ENCODE data around the gene ME3. TPM values are rescaled to one million over a fixed set of nuclear protein-coding genes. Genes with fewer than 3 reads are reported as not detected.
"Not testable (repeated sequence)": the region's sequence is repeated elsewhere in the genome, so short reads cannot be mapped to it uniquely, and the experiment has no call there.

The ME3 gene
- total RNA-seq, 1 experiment from 2014 or later = 33.8 TPM

DNA sequence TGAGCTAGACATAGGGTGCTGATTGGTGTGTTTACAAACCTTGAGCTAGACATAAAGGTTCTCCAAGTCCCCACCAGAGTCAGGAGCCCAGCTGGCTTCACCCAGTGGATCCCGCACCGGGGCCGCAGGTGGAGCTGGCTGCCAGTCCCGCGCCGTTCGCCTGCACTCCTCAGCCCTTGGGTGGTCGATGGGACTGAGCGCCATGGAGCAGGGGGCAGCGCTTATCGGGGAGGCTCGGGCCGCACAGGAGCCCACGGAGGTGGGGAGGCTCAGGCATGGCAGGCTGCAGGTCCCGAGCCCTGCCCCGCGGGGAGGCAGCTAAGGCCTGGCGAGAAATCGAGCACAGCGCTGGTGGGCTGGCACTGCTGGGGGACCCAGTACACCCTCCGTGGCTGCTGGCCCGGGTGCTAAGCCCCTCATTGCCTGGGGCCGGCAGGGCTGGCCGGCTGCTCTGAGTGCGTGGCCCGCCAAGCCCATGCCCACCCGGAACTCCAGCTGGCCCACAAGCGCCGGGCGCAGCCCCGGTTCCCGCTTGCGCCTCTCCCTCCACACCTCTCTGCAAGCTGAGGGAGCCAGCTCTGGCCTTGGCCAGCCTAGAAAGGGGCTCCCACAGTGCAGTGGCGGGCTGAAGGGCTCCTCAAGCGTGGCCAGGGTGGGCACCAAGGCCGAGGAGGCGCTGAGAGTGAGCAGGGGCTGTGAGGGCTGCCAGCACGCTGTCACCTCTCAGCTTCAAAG, 238.9 kb downstream of the ME3 start:
- not testable (repeated sequence) for DNase-seq (ENCODE audit: low read depth)

DNA sequence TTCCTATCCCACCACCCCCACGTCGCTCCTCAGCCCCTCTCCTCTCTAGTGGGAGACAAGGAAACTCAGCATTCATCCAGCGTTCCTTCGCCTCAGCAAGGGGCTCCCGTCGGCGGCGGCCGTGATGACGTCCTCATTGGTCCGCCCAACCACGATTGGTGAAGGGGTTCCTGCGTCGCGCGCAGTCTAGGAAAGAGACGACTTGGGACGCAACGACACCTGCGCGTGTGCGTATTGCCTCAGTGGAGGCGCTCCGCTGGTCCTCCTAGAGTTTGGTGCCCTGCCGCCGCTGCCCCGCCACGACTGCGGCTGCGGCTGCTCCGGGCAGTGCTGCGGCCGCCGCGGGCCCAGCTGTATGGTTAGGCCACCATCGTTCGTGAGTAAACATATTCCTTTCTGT, 241.2 kb downstream of the ME3 start:
- DNase-seq (ENCODE audit: low read depth) = no peak

DNA sequence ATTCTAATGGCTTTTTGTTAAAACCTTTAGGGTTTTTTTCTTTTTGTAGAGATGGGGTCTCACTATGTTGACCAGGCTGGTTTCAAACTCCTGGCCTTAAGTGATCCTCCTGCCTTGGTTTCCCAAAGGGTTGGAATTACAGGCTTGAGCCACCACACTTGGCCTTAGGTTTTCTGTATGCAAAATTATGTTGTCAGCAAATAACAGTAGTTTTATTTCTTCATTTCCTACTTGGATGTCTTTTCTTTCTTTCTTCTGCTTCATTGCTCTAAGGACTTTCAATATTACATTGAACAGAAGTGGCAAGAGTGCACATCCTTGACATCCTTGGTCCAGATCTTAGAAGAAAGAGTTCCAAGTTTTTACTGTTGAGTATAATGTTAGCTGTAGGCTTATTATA, 245.0 kb downstream of the ME3 start:
- no peak for DNase-seq (ENCODE audit: low read depth)

DNA sequence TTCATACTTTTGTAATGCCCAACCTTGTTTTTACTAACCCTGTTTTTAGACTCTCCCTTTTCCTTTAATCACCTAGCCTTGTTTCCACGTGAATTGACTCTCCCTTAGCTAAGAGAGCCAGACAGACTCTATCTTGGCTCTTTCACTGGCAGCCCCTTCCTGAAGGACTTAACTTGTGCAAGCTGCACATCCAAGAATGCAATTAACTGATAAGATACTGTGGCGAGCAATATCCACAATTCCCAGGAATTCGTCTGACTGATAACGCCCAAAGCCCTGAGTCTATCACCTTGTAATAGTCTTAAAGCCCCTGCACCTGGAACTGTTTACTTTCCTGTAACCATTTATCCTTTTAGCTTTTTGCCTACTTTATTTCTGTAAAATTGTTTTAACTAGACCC, 248.9 kb downstream of the ME3 start:
- not testable (repeated sequence) for DNase-seq (ENCODE audit: low read depth)

DNA sequence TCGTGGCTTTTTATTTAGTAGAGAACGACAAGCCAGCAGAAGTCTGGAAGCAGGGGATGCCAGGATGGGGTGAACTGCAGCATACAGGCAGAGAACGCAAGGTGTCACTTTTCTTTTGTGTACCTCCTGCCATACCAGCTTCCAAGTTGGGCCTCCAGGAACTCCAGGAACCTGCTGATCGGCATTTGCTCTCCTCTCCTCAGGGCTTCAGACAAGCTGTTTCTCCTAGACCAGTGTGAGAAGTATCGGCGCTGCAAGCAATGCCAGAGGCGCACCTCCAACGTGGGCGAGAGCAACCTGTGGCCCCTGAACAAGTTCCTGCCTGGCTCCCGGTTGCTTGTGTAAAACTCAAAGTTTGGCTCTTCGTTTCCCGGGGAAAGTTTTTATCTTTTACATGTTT, 250.0 kb downstream of the ME3 start:
- no peak for DNase-seq (ENCODE audit: low read depth)

DNA sequence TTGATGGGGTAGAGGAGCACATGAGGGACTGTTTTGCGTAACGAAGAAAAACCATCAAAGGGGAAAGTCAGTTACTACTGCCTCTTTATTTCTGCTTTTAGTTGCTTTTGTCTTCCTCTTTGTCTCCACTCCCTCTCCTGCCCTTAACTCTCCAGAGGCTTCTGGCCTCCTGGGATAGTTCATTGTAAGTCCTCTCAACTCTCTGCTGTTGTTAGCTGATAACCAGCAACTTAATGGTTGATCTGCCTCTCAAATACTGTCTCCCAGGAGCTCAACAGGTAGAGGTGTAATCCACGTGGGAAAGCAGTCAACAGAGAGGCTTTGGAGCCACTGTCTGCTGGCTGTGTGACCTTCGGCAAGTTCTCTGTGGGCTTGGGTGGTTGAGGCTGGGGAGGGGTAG, 250.5 kb downstream of the ME3 start:
- no peak for DNase-seq (ENCODE audit: low read depth)

DNA sequence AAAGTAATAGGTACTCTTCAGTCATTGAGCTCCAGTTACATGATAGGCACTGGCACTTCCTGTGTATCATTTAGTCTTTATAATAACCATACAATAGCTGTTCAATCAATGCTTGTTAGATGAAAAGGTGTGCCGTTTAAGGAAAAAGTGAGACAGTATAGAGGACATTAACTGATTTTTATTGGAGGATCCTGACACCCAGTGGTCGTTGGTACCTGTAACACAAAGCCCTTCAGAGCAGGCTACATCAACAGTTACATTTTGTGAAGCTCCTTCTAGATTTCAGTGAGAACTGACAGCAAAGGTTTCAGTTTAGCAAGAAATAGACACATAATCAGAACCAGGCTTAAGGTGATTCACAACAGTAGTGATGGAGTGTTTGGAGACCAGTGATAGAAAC, 253.5 kb downstream of the ME3 start:
- DNase-seq (ENCODE audit: low read depth) = no peak

DNA sequence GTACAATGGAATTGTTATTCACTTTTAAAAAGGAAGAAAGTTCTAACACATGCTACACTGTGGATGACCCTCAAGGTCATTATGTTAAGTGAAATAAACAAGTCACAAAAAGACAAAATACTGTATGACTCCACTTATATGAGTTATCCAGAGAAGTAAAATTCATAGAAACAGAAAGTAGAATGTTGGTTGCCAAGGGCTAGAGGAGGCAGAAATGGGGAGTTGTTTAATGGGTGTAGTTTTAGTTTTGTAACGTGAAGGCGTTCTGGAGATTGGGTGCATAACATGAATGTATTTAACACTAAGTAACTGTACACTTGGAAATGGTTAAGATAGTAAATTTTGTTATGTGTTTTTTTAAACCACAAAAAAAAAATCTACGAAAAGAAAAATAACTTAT, 253.9 kb downstream of the ME3 start:
- DNase-seq (ENCODE audit: low read depth) = no peak

DNA sequence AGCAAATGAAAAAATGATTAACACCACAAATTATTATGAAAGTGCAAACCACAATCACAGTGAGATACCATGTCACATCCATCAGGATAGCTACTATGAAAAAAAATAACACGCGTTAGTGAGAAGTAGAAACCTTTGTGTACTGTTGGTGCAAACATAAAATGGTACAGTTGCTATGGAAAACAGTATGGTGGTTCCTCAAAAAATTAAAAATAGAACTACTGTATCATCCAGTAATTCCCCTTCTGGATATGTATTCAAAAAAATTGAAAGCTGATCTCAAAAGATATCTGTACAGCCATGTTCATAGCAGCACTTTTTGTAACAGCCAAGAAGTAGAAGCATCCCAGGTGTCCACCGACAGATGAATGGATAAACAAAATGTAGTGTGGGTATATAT, 254.3 kb downstream of the ME3 start:
- no peak for DNase-seq (ENCODE audit: low read depth)

DNA sequence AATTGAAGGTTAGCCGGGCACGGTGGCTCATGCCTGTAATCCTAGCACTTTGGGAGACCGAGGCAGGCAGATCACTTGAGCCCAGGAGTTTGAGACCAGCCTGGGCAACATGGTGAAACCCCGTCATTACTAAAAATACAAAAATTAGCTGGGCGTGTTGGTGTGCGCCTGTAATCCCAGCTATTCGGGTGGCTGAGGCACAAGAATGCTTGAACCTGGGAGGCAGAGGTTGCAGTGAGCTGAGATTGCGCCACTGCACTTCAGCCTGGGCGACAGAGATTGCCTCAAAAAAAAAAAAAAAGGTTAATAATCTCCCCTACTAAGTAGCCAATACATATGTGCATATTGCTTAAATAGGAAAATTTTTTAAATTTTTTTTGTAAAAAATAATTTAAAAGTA, 255.5 kb downstream of the ME3 start:
- DNase-seq (ENCODE audit: low read depth) = not testable (repeated sequence)

DNA sequence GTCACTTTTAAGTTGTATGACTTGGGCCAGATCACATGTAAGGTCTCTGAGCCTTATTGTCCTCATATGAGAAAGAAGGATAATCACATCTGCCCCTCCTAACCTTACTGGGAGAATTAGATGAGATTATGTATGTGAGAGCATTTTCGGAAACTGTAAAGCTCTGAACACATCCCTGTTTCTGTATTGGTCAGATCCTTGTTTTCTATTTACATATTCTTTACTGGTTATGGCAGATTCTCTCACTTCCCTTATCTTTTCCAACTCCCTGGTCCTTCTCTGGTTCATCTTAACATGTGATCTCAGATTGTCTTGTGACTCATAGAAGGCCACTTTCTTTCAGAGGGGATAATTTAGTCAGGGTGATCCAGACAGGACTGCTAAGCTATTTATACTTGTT, 255.9 kb downstream of the ME3 start:
- DNase-seq (ENCODE audit: low read depth) = no peak

DNA sequence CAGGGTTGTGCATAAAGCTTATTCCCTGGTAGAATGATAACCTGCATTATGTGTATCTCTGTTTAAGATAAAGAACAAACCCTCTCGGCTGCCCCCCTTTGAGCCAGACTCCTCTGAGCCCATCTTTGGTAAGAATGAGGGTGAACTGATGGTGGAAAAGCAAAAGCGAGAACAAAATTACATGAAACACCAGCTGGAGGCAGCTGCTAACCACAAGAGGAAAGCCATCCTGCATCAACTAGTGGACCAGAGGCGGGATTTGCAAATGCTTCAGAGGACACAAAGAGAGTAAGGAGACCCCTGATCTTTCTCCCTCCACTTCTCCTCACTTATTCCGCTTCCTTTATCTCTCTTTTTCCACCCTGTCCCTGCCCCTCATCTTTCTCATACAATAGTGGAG, 257.4 kb downstream of the ME3 start:
- DNase-seq (ENCODE audit: low read depth) = no peak

DNA sequence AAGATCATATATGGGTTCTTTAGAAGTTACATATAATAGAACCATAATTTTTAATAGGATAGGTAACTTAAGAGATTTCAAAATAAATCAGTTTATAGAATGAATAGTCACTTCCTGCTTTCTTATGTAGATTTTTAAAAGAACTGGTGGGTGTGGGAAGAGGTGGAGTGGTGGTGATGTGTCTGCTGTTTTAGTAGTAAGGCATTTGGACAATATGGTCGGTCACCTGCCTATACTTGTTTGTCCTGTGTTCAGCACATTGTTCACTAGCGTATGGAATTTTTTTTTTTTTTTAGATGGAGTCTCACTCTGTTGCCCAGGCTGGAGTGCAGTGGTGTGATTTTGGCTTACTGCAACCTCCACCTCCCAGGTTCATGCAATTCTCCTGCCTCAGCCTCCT, 258.4 kb downstream of the ME3 start:
- DNase-seq (ENCODE audit: low read depth) = no peak

DNA sequence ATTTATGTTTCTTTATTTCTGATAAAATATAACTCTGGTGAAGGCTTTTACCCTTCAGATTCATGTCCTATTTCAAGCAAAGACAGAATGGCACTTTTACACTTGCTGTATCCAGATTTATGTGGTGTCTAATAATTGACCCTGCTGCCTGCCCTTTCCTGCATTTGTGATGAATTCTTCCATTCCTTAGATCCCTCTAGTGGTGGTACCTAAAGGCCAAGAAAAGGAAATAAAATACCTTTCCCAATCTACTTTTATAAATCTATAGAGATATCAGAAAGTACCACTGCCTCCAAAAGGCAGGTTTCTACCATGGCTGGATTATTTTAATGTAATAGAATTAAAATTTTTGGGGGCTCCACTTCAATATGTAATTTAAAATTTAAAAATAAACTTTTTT, 263.6 kb downstream of the ME3 start:
- no peak for DNase-seq (ENCODE audit: low read depth)

DNA sequence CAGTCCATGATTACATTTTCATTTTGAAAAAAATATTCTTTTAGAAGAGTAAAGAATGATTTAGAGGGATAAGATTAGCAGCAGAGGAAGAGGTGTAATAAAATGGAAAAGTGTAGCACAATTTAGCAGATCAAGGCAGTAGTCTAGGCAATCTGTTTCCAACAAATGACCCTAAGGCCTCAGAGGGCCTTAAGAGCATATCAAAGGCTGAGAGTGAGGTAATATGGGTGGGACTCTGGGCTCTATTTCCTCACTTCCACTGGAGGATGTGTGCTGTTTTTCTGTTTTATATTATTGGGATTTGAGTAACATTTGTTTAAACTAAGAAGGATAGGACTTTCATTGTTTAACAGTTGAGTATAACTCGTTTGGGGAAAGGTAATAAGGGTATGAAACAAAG, 269.0 kb downstream of the ME3 start:
- DNase-seq (ENCODE audit: low read depth) = no peak

DNA sequence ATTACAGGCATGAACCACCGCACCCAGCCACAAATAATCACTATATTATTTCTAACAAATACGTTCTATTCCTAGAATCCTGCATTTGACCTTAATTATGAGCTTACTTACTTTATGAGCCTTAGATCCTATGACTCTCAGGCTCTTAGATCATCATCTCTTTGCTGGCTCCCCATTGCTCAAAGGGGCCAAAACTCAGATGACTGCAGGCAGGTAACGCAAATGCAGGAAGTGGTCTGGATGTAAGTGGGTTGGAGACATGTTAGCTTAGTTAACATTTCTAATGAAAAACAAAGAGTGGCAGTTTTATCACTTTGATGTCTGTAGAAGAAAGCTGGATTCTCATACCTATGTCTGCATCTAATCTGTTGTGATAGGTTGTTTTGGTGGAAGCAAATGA, 274.3 kb downstream of the ME3 start:
- DNase-seq (ENCODE audit: low read depth) = no peak

DNA sequence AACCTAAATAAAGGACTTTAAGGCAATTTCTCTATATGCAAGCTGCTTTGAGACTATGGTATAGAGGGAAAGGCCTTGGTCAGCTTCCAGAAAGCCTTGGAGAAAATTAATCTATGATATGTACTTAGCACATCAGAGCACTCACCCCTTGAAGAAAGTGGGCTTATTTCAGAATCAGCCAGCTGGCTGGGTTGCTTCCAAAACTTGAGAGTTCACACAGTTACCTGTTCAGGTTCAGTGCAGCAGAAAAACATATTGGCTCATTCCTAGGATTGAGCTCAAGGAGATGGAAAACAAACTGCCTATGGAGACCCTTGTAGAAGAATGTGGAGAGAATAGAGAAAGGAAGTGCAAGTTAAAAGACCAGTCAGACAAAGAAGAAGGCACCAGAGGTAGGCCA, 275.1 kb downstream of the ME3 start:
- no peak for DNase-seq (ENCODE audit: low read depth)

DNA sequence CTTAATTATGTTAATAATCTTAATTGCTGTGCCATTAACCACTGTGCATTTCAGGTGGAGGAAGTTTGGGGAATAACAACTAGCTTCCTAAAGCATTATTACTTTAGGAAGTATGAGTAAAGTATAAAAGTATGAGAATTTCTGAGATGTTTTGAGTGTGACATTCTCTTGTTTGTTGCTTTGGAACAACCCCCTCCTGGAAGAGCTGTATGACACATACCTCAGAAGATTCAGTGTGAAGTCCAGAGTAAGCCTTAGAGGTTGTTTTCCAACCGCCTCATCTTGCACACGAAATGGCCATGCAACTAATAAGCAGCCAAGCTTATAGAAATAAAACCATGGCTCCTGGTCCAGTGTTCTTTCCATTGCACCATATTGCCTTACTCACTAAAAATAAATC, 276.0 kb downstream of the ME3 start:
- no peak for DNase-seq (ENCODE audit: low read depth)

DNA sequence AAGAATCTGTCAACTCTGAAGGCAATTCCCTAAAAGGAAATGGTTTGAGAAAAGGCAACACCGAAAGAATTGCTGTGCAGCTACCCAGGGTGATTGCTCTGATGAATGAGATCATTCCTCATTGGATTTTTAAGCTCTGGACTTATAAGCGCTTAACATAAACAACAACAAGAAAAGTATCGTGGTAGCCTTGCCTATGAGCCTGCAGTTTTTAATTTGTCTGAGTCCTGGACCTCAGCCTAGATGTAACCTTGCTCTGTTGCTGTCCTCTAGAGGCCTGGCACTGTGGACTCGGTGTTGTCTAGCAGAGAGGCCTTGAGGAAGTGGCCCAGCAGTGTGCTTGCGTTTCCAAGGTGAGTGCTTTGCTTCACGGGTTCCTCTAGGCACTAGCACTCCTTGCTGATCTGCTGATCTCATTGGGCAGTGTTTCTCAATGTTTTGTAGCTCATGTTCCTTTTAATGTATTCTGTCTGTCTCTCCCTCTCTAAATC, 277.3 kb downstream of the ME3 start:
- DNase-seq (ENCODE audit: low read depth) = no peak

Other genes starting within 250 kb of the ME3 start
- 97.4 and 104 TPM in 2 replicates for gene PRSS23, start 127.9 kb upstream of the ME3 start, total RNA-seq (2014; rRNA removed; shearing (Covaris generic))